HG02885 (cell line): ENCODE results near the gene ODC1.

ENCODE experiments used
- ATAC-seq: cut with Tn5 transposase; IDR thresholded peaks from one replicate; pipeline ENCODE4 v1.9.1; 2021; ENCODE audit warnings: mild to moderate bottlenecking; ENCODE audit not compliant: unreplicated experiment, poor library complexity

ODC1 gene

GRCh38 chr2:10406016-10406415 is 42.1 kb downstream of the ODC1 start:
- ATAC-seq = no peak

- no peak for ATAC-seq
Measured at GRCh38 chr2:10405448-10405847, 42.7 kb downstream of the ODC1 start.

GRCh38 chr2:10404324-10405143 is 43.6 kb downstream of the ODC1 start:
- no peak for ATAC-seq

- no peak for ATAC-seq
Measured at GRCh38 chr2:10402653-10403215, 45.4 kb downstream of the ODC1 start.

- ATAC-seq = no peak
Measured at GRCh38 chr2:10402062-10402585, 46.0 kb downstream of the ODC1 start.

- no peak for ATAC-seq
Measured at GRCh38 chr2:10400978-10401951, 46.9 kb downstream of the ODC1 start.

- ATAC-seq = no peak
Measured at GRCh38 chr2:10400568-10400977, 47.6 kb downstream of the ODC1 start.

GRCh38 chr2:10400002-10400401 is 48.1 kb downstream of the ODC1 start:
- no peak for ATAC-seq

GRCh38 chr2:10399358-10399757 is 48.8 kb downstream of the ODC1 start:
- no peak for ATAC-seq

- ATAC-seq = no peak
Measured at GRCh38 chr2:10398496-10398895, 49.6 kb downstream of the ODC1 start.

GRCh38 chr2:10397878-10398277 is 50.2 kb downstream of the ODC1 start:
- no peak for ATAC-seq

GRCh38 chr2:10397297-10397875 is 50.7 kb downstream of the ODC1 start:
- no peak for ATAC-seq

- ATAC-seq = no peak
Measured at GRCh38 chr2:10396464-10396863, 51.7 kb downstream of the ODC1 start.

GRCh38 chr2:10395893-10396292 is 52.2 kb downstream of the ODC1 start:
- peak; percentile 50 for ATAC-seq

- no peak for ATAC-seq
Measured at GRCh38 chr2:10393640-10393982, 54.5 kb downstream of the ODC1 start.

- ATAC-seq = no peak
Measured at GRCh38 chr2:10392951-10393639, 55.0 kb downstream of the ODC1 start.

GRCh38 chr2:10392548-10392947 is 55.6 kb downstream of the ODC1 start:
- ATAC-seq = no peak

- no peak for ATAC-seq
Measured at GRCh38 chr2:10392100-10392499, 56.0 kb downstream of the ODC1 start.

- ATAC-seq = no peak
Measured at GRCh38 chr2:10390369-10390801, 57.7 kb downstream of the ODC1 start.
